Ovary (tissue), 9 donors: ENCODE measurements around the gene DPP3. TPM values are rescaled to one million over a fixed set of nuclear protein-coding genes. Genes with fewer than 3 reads are reported as not detected.

Experiments used
- DNase-seq, 5 donors: peaks; one replicate each; pipeline ENCODE4 v3.0.0-alpha.2; 2019 to 2020
- H3K27ac ChIP-seq, 2 donors: fragments of 200-600 bp; one replicate each; pipeline versions ENCODE4 v1.5.1 to v1.8.0; 2019 to 2022
- H3K27me3 ChIP-seq: fragments of 200-600 bp; one replicate; pipeline ENCODE4 v1.8.0; 2022
- H3K36me3 ChIP-seq: fragments of 200-600 bp; sonication (generic); one replicate; pipeline ENCODE4 v1.5.1; 2019
- H3K4me1 ChIP-seq: one replicate; pipeline ENCODE4 v1.8.1; 2013; ENCODE audit warnings: mild to moderate bottlenecking, moderate library complexity; ENCODE audit not compliant: insufficient read depth
- H3K4me3 ChIP-seq: fragments of 200-600 bp; sonication (generic); one replicate; pipeline ENCODE4 v1.5.1; 2017
- H3K9me3 ChIP-seq, 2 donors: fragments of 200-600 bp in 1 of 2; sonication (generic) in 1 of 2; one replicate each; pipeline versions ENCODE4 v1.5.1 to v1.8.1; 2013 to 2019; ENCODE audit warnings: mild to moderate bottlenecking in 1 of 2, moderate library complexity in 1 of 2
- CTCF ChIP-seq, 3 donors: fragments of 450-650 bp in 2 of 3; fragments of 200-600 bp in 1 of 3; IDR thresholded peaks; one replicate each; pipeline versions ENCODE4 v1.5.1 to v1.8.0; 2016 to 2022; ENCODE audit warnings: antibody characterized with exemption in 3 of 3, mild to moderate bottlenecking in 1 of 3
- EP300 ChIP-seq: sonication (generic); formaldehyde crosslinking; IDR thresholded peaks from one replicate; pipeline ENCODE4 v1.6.1; 2017; ENCODE audit warnings: antibody characterized with exemption
- POLR2A ChIP-seq: fragments of 450-650 bp; IDR thresholded peaks from one replicate; pipeline ENCODE4 v1.6.1; 2017; ENCODE audit warnings: antibody characterized with exemption, mild to moderate bottlenecking, moderate library complexity
- WGBS, 3 donors: extraction: QIAGEN DNeasy Blood & Tissue Kit in 1 of 3; methylation state at CpG; one replicate each; pipeline versions ENCODE4 v1.1.5 to v1.1.7; 2013 to 2017; 5-methylcytosine and 5-hydroxymethylcytosine counted together
- intact Hi-C, 4 donors: fragments of 100-400 bp; cut with DNase I; formaldehyde crosslinking; loops; one replicate each; pipeline versions ENCODE4 v1.11.0 to v1.15.1; 2022 to 2023
- polyA plus RNA-seq, 2 donors: library from polyadenylated mRNA; stranded (reverse); fragments of 200-250 nt in 1 of 2; fragments of 350-450 nt in 1 of 2; fragmentation: Illumina TruSeq in 1 of 2; extraction: RNeasy Lipid Tissue Mini Kit (QIAGEN cat#74804) in 1 of 2; gene quantifications; one replicate each; pipeline ENCODE4 v1.2.3, GENCODE V29; 2013 to 2014
- total RNA-seq, 7 donors: library from RNA; depleted of rRNA in 2 of 7; stranded (reverse); fragments of >200 nt in 2 of 7; fragmentation: NEBNext Ultra II Directional in 3 of 7; extraction: Animal tissue kit (Norgen Biotek cat#: 25700) in 3 of 7; gene quantifications; one replicate each; pipeline versions ENCODE4 v1.1.0 to v1.2.4, GENCODE V29; 2016 to 2023
- donor health status: DM: no; HTN: no; CAD: no; lungs with moderate emphysema.
- donor health status: DM: no; HTN: no; CAD: no.
- donor health status: Bipolar disorder and iron deficiency.
- donor health status: DM: yes; HTN: yes; CAD: no.
- donor health status: DM: no; HTN: no; CAD: no.
- donor health status: DM: yes; HTN: yes; CAD: no.

Gene DPP3
- total and polyA plus RNA-seq, 9 donors, result 6.5 to 19.3 (median 11.5) TPM

DNA sequence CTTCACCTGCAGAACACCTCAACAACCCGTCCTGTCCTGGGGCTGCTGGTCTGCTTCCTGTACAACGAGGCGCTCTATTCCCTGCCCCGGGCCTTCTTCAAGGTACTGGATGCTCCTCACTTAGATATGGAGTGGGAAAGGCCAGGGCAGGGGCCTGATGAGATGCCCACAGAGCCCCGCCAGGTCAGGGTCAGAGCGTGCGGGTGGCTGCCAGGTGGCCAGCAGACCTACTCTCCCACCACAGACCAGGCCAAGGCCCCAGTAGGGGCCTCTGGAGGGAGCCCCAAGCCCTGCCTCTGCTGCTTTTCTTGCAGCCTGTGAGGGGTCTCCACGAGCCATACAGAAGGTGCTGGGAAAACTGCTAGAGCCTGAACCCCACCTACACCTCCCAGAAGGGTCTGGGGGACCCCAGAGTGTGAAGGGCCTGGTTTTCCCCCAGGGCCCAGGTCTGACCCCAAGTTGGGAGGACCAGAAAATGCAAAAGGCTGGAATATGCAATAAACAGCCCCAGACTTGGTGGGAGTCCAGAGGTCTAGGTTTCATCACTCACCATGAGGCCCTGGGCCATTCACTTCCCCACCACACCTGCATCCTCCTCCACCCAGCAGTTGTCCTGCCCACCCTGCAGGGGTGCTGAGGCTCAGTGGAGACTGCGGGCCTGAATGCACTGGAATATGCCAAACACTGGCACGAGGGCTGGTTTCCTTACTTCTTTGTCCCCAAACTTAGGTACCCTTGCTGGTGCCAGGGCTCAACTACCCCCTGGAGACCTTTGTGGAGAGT lies 50.9 kb downstream of the DPP3 start:
- no peaks in the 10 kb centered on the region for H3K9me3 ChIP-seq
- H3K27ac ChIP-seq, result no peak overlapping the region
- WGBS, 3 donors, result 77 to 85% (median 83%) methylated on average over 10 of the region's 10 CpGs
- no peak for TF ChIP-seq CTCF (IDR thresholded peaks at IDR 0.05)
- TF ChIP-seq EP300, result no peak
- TF ChIP-seq POLR2A, result no peak
- no peaks in the 10 kb centered on the region for H3K36me3 ChIP-seq
- no peak for DNase-seq
- H3K27me3 ChIP-seq, result no peaks in the 10 kb centered on the region
- H3K4me3 ChIP-seq, result no peak overlapping the region
- no peaks in the 10 kb centered on the region for H3K4me1 ChIP-seq
- intact Hi-C loops, result no loop called here

DNA sequence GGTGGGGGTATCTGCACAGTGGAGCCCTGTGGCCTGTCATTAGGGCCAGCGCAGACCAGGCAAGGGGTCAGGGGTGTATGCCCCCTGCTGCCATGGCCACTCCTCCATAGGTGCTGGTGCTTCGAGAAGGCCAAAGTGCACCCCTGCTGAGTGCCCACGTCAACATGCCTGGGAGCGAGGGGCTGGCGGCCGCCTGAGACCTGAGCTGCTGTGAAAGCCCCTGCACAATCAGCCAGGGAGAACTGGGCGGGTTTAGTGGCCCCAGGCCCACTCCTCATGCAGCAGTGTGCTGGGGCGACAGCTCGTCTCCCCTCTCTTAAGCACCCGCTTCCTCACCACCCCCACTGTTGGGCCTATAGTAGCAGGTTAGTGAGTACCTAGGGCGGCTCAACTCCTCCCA lies 51.6 kb downstream of the DPP3 start:
- no peak overlapping the region for H3K4me3 ChIP-seq
- no peaks in the 10 kb centered on the region for H3K27me3 ChIP-seq
- no peak overlapping the region for H3K27ac ChIP-seq
- intact Hi-C loops, result no loop called here
- no peaks in the 10 kb centered on the region for H3K9me3 ChIP-seq
- no peaks in the 10 kb centered on the region for H3K4me1 ChIP-seq
- no peaks in the 10 kb centered on the region for H3K36me3 ChIP-seq
- TF ChIP-seq POLR2A (no peak), EP300 (no peak), CTCF (IDR thresholded peaks at IDR 0.05) (no peak)
- DNase-seq, result no peak
- 88 to 97% (median 91%) methylated on average over 11 of the region's 11 CpGs for WGBS, 3 donors

- H3K36me3 ChIP-seq, result no peaks in the 10 kb centered on the region
- H3K9me3 ChIP-seq, result no peaks in the 10 kb centered on the region
- no peak overlapping the region for H3K4me3 ChIP-seq
- intact Hi-C loops, result no loop called here
- WGBS, 3 donors, result 77 to 81% (median 78%) methylated on average over 6 of the region's 6 CpGs
- no peak overlapping the region for H3K27ac ChIP-seq
- no peaks in the 10 kb centered on the region for H3K4me1 ChIP-seq
- no peak for DNase-seq
- no peaks in the 10 kb centered on the region for H3K27me3 ChIP-seq
- TF ChIP-seq CTCF (IDR thresholded peaks at IDR 0.05), result no peak
- TF ChIP-seq POLR2A, result no peak
- no peak for TF ChIP-seq EP300
Observed at GRCh38 chr11:66532784-66533183, 52.5 kb downstream of the DPP3 start.

DNA sequence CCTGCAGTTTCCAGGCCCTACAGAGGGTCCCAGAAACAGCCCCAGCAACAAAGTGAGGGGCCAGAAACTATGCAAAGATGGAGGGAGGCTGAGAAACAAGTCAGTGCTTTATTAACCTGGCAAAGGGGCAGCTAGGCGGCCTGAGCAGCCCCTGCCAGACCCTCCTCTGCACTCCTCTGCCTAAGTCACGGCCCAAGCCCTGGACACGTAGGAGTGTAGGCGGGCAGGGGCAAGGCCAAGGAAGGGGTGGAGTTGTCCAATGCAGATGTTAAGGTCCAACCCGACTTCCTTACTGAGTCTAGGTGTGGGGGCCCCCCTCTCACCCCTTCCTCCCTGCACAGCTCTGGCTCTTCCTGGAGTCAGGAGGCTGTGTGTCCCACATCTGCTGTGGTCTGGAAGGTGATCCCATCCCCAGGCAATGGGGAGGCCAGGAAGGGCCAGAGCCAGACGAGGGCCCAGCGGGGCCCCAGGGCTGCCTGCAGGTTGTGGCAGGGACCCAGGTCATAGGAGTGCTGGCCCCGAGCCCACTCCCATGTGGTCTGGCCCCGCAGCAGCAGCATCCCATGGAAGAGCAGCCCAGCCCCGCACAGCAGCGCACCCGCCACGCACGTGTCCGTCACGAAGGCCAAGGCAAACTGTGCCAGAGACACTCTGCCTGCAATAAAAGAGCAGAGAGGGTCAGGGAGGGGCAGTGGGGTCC lies 59.1 kb downstream of the DPP3 start:
- intact Hi-C loops, result no loop called here
- TF ChIP-seq EP300, result no peak
- TF ChIP-seq POLR2A, result no peak
- no peak for TF ChIP-seq CTCF (IDR thresholded peaks at IDR 0.05)
- Histone ChIP-seq H3K27ac (no peak overlapping the region), H3K27me3 (no peaks in the 10 kb centered on the region), H3K9me3 (no peaks in the 10 kb centered on the region), H3K4me1 (peaks cover 2% of the 10 kb centered on the region), H3K4me3 (no peak overlapping the region), H3K36me3 (no peaks in the 10 kb centered on the region)
- WGBS, 3 donors, result 49 to 63% (median 59%) methylated on average over 16 of the region's 16 CpGs
- DNase-seq, result peak in 1 of 5 donors; percentile 46
